GM23248 (cell line): ENCODE results near the gene NLK. TPM values are rescaled to one million over a fixed set of nuclear protein-coding genes. Genes with fewer than 3 reads are reported as not detected.

Source experiments
- DNase-seq: peaks from one replicate; pipeline ENCODE4 v3.0.0-alpha.2; 2015
- H2AFZ ChIP-seq: fragments of 200-600 bp; sonication (generic); 2 replicates; pipeline ENCODE4 v1.6.1; 2016; ENCODE audit warnings: antibody characterized with exemption
- H3F3A ChIP-seq: fragments of 200-600 bp; sonication (generic); 2 replicates; pipeline ENCODE4 v1.6.1; 2016; ENCODE audit warnings: mild to moderate bottlenecking, antibody characterized with exemption, mixed run types; ENCODE audit not compliant: insufficient read depth
- H3K27ac ChIP-seq: fragments of 200-600 bp; sonication (generic); 2 replicates; pipeline ENCODE4 v1.5.1; 2016; ENCODE audit warnings: mild to moderate bottlenecking
- H3K27me3 ChIP-seq: fragments of 200-600 bp; sonication (generic); replicated peaks from 2 replicates; pipeline ENCODE4 v1.6.1; 2016; ENCODE audit warnings: mild to moderate bottlenecking; ENCODE audit not compliant: insufficient read depth
- H3K36me3 ChIP-seq: fragments of 200-600 bp; sonication (generic); 2 replicates; pipeline ENCODE4 v1.6.1; 2016; ENCODE audit warnings: low read depth, mild to moderate bottlenecking
- H3K4me1 ChIP-seq: fragments of 200-600 bp; sonication (generic); 2 replicates; pipeline ENCODE4 v1.6.1; 2016; ENCODE audit warnings: mild to moderate bottlenecking; ENCODE audit not compliant: insufficient read depth
- H3K4me2 ChIP-seq: fragments of 200-600 bp; sonication (generic); one replicate; pipeline ENCODE4 v1.6.1; 2016; ENCODE audit warnings: mild to moderate bottlenecking; ENCODE audit not compliant: unreplicated experiment
- H3K4me3 ChIP-seq: fragments of 200-600 bp; sonication (generic); 2 replicates; pipeline ENCODE4 v1.5.1; 2016; ENCODE audit warnings: mild to moderate bottlenecking
- H3K79me2 ChIP-seq: fragments of 200-600 bp; sonication (generic); 2 replicates; pipeline ENCODE4 v1.6.1; 2016; ENCODE audit warnings: mild to moderate bottlenecking; ENCODE audit not compliant: insufficient read depth
- H3K9ac ChIP-seq: fragments of 200-600 bp; sonication (generic); 2 replicates; pipeline ENCODE4 v1.6.1; 2016; ENCODE audit warnings: mild to moderate bottlenecking
- H3K9me2 ChIP-seq: fragments of 200-600 bp; sonication (generic); 2 replicates; pipeline ENCODE4 v1.6.1; 2016; ENCODE audit warnings: mixed run types, mild to moderate bottlenecking, moderate library complexity; ENCODE audit not compliant: insufficient read depth
- H3K9me3 ChIP-seq: fragments of 200-600 bp; sonication (generic); one replicate; pipeline ENCODE4 v1.6.1; 2017; ENCODE audit warnings: low read depth
- H4K20me1 ChIP-seq: fragments of 200-600 bp; sonication (generic); 2 replicates; pipeline ENCODE4 v1.6.0; 2016; ENCODE audit not compliant: insufficient read depth
- EZH2 ChIP-seq: fragments of 200-600 bp; sonication (generic); IDR thresholded peaks from 2 replicates; pipeline ENCODE4 v1.6.1; 2018; ENCODE audit warnings: antibody characterized with exemption, mild to moderate bottlenecking; ENCODE audit not compliant: insufficient read depth, poor library complexity, severe bottlenecking
- EZH2phosphoT487 ChIP-seq: fragments of 200-600 bp; sonication (generic); IDR thresholded peaks from 2 replicates; pipeline ENCODE4 v1.6.1; 2018; ENCODE audit warnings: antibody characterized with exemption, moderate library complexity, mild to moderate bottlenecking, low read depth; ENCODE audit not compliant: insufficient read depth
- WGBS, 2 experiments: methylation state at CpG; one replicate each; pipeline ENCODE4 v1.1.6; 2015 to 2017; ENCODE audit warnings: low lambda C conversion rate in 2 of 2, low coverage in 1 of 2; ENCODE audit errors: missing lambda C conversion rate in 2 of 2; 5-methylcytosine and 5-hydroxymethylcytosine counted together
- in situ Hi-C: fragments of 300-500 bp; cut with MboI; formaldehyde crosslinking; loops from 2 replicates; pipeline ENCODE4 v1.15.0; 2020
- polyA plus RNA-seq: library from polyadenylated mRNA; unstranded; fragments of >200 nt; fragmentation: Nextera tagmentation; extraction: Ambion mirVana; gene quantifications from 2 replicates; pipeline ENCODE4 v1.2.1, GENCODE V29; 2016
- total RNA-seq: library from RNA; depleted of rRNA; stranded (reverse); fragments of >200 nt; shearing (Covaris generic); gene quantifications from 2 replicates; pipeline ENCODE4 v1.2.3, GENCODE V29; 2014

Gene NLK
- total and polyA plus RNA-seq, 2 experiments from 2014 or later: 3.8 to 17.6 TPM

DNA sequence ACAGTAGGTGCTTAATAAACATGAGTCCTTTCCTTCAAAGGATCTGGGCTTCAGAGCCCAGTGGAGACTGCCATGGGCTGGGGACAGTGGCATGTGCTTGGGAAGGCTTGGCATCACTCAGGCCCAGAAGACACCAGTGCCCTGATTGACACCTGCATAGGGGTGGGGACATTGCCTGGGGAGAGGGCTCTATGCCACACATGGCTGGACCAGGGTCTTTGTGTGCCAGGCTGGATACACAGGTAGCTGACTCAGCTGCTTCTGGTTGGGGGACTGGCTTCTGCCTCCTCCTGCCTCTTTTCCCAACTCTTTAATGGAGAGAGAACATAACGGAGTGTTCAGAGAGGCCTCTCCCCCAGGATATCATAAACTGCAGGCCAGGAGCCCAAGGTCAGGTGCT lies 183.4 kb downstream of the NLK start:
- H3K36me3 ChIP-seq: no peaks in the 10 kb centered on the region
- WGBS, 2 experiments: 56 to 75% methylated on average over 1 of the region's 1 CpG
- H4K20me1 ChIP-seq: no peaks in the 10 kb centered on the region
- no peaks in the 10 kb centered on the region for H3K79me2 ChIP-seq
- H3K9me3 ChIP-seq: no peaks in the 10 kb centered on the region
- no peak overlapping the region for H2AFZ ChIP-seq
- H3K4me3 ChIP-seq: no peak overlapping the region
- H3F3A ChIP-seq: no peaks in the 10 kb centered on the region
- no peak overlapping the region for H3K9ac ChIP-seq
- in situ Hi-C loops: no loop called here
- no peak overlapping the region for H3K4me2 ChIP-seq
- H3K27me3 ChIP-seq: peaks cover 5% of the 10 kb centered on the region; the same call in 1 of the 2 replicates
- H3K4me1 ChIP-seq: 0 out of 2 replicates have a peak, but pooled peaks cover 4% of the 10 kb centered on the region
- no peaks in the 10 kb centered on the region for H3K9me2 ChIP-seq
- DNase-seq: no peak
- no peak overlapping the region for H3K27ac ChIP-seq
- TF ChIP-seq EZH2phosphoT487 (no peak), EZH2 (no peak)

DNA sequence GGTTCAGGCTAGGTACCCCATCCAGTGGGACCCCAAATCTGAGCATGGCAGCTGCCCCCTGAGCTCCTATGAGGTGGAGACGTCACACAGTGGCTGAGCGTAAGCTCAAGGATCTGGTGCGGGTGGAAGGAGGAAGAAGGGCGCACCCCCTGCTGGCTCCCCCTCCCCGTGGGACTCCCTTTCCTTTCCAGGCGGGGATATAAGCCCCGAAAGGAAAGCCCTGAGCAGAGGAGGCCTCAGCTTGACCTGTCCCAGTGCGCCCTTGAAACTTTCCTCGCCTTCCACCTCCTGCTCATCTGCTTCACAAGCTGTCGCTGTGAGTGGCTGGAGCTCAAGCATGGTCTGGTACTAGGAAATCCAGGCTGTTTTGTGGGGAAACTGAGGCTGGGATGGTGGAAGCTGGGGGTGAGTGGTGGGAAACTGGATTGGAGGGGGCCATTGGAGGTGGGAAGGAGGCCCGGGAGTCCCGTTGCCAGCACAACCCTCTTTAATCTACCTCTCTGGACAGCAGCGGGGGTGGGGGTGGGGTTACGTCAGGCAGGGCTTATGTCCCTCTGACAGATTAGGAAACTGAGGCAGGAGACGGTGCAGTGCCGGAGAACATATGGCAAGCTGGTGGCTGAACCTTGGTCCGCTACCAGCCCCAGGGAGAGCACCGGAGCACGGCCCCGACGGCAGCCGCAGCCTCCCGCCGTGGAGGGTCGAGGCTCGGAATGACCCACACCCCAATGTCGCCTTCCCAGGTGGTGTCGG lies 184.3 kb downstream of the NLK start:
- TF ChIP-seq EZH2phosphoT487 (no peak), EZH2 (no peak)
- in situ Hi-C loops: no loop called here
- Histone ChIP-seq H3K9me3 (no peaks in the 10 kb centered on the region), H3K4me1 (0 out of 2 replicates have a peak, but pooled peaks cover 1% of the 10 kb centered on the region), H3K79me2 (no peaks in the 10 kb centered on the region), H3K27ac (no peak overlapping the region), H3K27me3 (peaks cover 5% of the 10 kb centered on the region; the same call in 1 of the 2 replicates), H3K9me2 (no peaks in the 10 kb centered on the region), H3K4me2 (no peak overlapping the region), H4K20me1 (no peaks in the 10 kb centered on the region), H3K4me3 (no peak overlapping the region), H3F3A (no peaks in the 10 kb centered on the region), H3K9ac (no peak overlapping the region), H3K36me3 (no peaks in the 10 kb centered on the region), H2AFZ (no peak overlapping the region; the same call in 1 of the 2 replicates)
- 61 to 63% methylated on average over 24 to 28 of the region's 28 CpGs for WGBS, 2 experiments
- DNase-seq: no peak

DNA sequence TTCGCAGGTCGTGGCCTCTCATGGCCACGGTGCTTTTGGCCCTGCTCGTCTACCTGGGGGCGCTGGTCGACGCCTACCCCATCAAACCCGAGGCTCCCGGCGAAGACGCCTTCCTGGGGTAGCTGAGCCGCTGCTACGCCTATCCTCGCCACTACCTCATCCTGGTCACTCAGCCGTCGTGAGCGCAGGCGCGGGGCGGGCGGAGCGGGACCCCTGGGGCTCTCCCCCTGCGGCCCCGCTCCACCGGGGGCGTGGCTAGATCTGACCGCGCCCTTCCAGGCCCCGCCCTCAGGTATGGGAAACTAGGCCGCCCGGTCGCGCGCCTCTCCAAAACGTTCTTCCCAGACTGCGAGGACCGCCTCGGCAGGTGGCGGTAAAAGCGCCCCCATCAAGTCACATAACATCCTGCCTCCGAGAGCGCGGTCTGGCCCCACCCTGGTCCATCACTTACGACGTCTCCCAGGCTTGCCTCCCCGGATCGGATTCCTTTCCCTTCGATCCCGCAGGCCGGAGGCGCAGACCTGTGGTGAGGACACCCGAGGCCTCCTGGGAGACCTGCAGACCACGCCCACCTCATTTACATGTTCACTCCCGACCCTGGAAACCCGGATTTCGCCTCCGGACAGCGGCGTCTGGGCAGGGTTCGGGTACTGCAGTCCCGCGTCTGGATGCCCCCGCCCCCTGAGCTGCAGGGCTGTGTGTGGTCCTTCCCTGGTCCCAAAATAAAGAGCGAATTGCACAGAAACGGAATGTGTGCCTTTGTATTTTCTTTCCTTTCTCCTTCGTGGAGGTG lies 185.0 kb downstream of the NLK start:
- in situ Hi-C loops: no loop called here

DNA sequence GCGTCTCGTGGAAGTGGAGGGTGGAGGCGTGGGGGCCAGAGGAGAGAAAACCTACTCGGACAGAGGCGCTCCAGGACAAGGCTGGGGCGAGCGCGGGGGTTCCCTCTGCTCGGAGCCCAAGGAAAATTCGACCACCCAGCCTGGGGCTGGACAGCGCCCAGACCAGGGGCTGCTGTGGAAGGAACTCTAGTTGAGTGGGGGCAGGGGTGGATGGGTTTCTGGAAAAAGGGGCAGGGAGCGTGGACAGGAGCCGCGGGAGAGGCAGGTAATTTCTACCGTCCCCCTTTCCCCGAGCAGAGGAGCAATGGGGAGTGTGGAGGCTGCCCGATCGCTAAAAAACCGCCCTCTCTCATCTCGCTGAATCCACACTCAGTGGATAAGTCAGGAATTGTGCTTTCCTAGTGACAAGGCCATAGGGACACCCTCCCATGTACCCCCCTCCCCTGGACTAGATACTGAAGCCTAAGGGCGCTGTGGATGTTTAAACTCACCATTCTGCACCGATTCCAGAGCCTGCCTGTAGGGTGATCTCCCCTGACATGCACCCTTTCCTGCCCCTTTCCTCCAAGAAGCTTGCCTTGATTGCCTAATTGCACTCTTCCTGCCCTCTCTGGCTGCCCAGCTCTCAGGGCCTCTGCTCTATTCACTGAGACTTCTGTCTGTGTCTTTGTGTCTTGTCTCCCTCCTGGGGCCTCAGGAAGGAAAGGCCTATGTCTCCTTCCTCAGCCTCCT lies 185.8 kb downstream of the NLK start:
- in situ Hi-C loops: no loop called here
- Histone ChIP-seq H3K27me3 (peaks cover 5% of the 10 kb centered on the region; the same call in 1 of the 2 replicates), H3K4me1 (no peaks in the 10 kb centered on the region), H2AFZ (peak overlapping the region; percentile 42), H3K36me3 (no peaks in the 10 kb centered on the region), H3K9me3 (no peaks in the 10 kb centered on the region), H3K9ac (no peak overlapping the region), H3K79me2 (no peaks in the 10 kb centered on the region), H3K4me3 (peak overlapping the region; percentile 55), H3K4me2 (peak overlapping the region; percentile 67), H3K27ac (no peak overlapping the region), H3F3A (no peaks in the 10 kb centered on the region), H4K20me1 (no peaks in the 10 kb centered on the region), H3K9me2 (no peaks in the 10 kb centered on the region)
- WGBS, 2 experiments: 7% methylated on average over 19 to 22 of the region's 22 CpGs
- DNase-seq: peak; percentile 28
- no peak for TF ChIP-seq EZH2phosphoT487
- TF ChIP-seq EZH2: no peak

More for the DNA sequence above, 185.0 kb downstream of the NLK start:
- Histone ChIP-seq H3K4me2 (peak overlapping the region; percentile 67), H3F3A (no peaks in the 10 kb centered on the region), H2AFZ (peak overlapping the region; percentile 42), H3K9me2 (no peaks in the 10 kb centered on the region), H3K9ac (no peak overlapping the region), H3K4me3 (peak overlapping the region; percentile 55), H3K36me3 (no peaks in the 10 kb centered on the region), H3K27ac (no peak overlapping the region), H3K9me3 (no peaks in the 10 kb centered on the region), H3K4me1 (no peaks in the 10 kb centered on the region), H3K79me2 (no peaks in the 10 kb centered on the region), H4K20me1 (no peaks in the 10 kb centered on the region), H3K27me3 (peaks cover 5% of the 10 kb centered on the region; the same call in 1 of the 2 replicates)
- TF ChIP-seq EZH2 (no peak), EZH2phosphoT487 (no peak)
- WGBS, 2 experiments: 5 to 7% methylated on average over 42 to 49 of the region's 66 CpGs
- peak; percentile 68 for DNase-seq
